HepG2 (cell line): Measurements from ENCODE around the gene ARHGAP45. TPM values are rescaled to one million over a fixed set of nuclear protein-coding genes. Genes with fewer than 3 reads are reported as not detected.

Source experiments
- CREB1 ChIP-seq, 2 experiments: fragments of 450-650 bp in 1 of 2; IDR thresholded peaks; 2 replicates each; pipeline ENCODE4 v1.6.1; 2016 to 2017; ENCODE audit warnings: control low read depth in 1 of 2, mild to moderate bottlenecking in 1 of 2, missing compliant biosample characterization in 1 of 2, missing genetic modification characterization in 1 of 2
- FOXJ3 ChIP-seq: sonication (generic); formaldehyde crosslinking; IDR thresholded peaks from 2 replicates; pipeline ENCODE4 v1.4.0; 2020; ENCODE audit warnings: missing genetic modification reagents, mild to moderate bottlenecking, borderline replicate concordance
- GATAD2A ChIP-seq: IDR thresholded peaks from 2 replicates; pipeline ENCODE4 v1.6.1; 2016
- HDAC1 ChIP-seq: sonication (generic); formaldehyde crosslinking; IDR thresholded peaks from 2 replicates; pipeline ENCODE4 v1.5.1; 2020; ENCODE audit warnings: mild to moderate bottlenecking, missing genetic modification reagents
- JDP2 ChIP-seq: sonication (generic); formaldehyde crosslinking; IDR thresholded peaks from 2 replicates; pipeline ENCODE4 v1.8.1; 2022; ENCODE audit warnings: missing genetic modification reagents, borderline replicate concordance
- NFE2L2 ChIP-seq: fragments of 150-350 bp; IDR thresholded peaks from 2 replicates; pipeline ENCODE4 v1.6.1; 2014; ENCODE audit warnings: low read length
- POLR2G ChIP-seq: fragments of 200-400 bp; formaldehyde crosslinking; IDR thresholded peaks from 2 replicates; pipeline ENCODE4 v1.6.1; 2018; ENCODE audit warnings: mild to moderate bottlenecking, low read depth, low read length, moderate library complexity
- RXRA ChIP-seq: sonication (generic); formaldehyde crosslinking; IDR thresholded peaks from 2 replicates; pipeline ENCODE4 v1.5.1; 2020; ENCODE audit warnings: missing genetic modification reagents
- SALL2 ChIP-seq: sonication (generic); formaldehyde crosslinking; IDR thresholded peaks from 2 replicates; pipeline ENCODE4 v1.8.1; 2023; ENCODE audit warnings: mild to moderate bottlenecking, missing genetic modification reagents, inconsistent platforms
- SOX5 ChIP-seq: IDR thresholded peaks from 2 replicates; pipeline ENCODE4 v1.6.1; 2016; ENCODE audit warnings: borderline replicate concordance
- ZMYM4 ChIP-seq: sonication (generic); formaldehyde crosslinking; IDR thresholded peaks from 2 replicates; pipeline ENCODE4 v1.8.1; 2023; ENCODE audit warnings: mild to moderate bottlenecking, missing genetic modification reagents
- ZNF382 ChIP-seq: sonication (generic); formaldehyde crosslinking; IDR thresholded peaks from 2 replicates; pipeline ENCODE4 v1.5.0; 2020; ENCODE audit warnings: missing genetic modification reagents, mild to moderate bottlenecking, borderline replicate concordance
- ZNF552 ChIP-seq: sonication (generic); formaldehyde crosslinking; IDR thresholded peaks from 2 replicates; pipeline ENCODE4 v1.9.0; 2022; ENCODE audit warnings: missing genetic modification reagents, mild to moderate bottlenecking, borderline replicate concordance
- ZNF607 ChIP-seq: sonication (generic); formaldehyde crosslinking; IDR thresholded peaks from 2 replicates; pipeline ENCODE4 v1.5.1; 2020; ENCODE audit warnings: missing genetic modification reagents, mild to moderate bottlenecking, borderline replicate concordance
- polyA plus RNA-seq, 8 experiments: library from polyadenylated mRNA; depleted of rRNA in 3 of 8; stranded (reverse) in 7 of 8; unstranded in 1 of 8; fragments of >200 nt; fragmentation: Illumina TruSeq in 4 of 8; extraction: Trizol in 4 of 8; gene quantifications; 2 replicates each; pipeline versions ENCODE4 v1.2.1 to v1.2.3, GENCODE V29; 2011 to 2016; ENCODE audit warnings: low read depth in 4 of 8, missing spikeins in 1 of 8, mixed read lengths in 1 of 8; ENCODE audit not compliant: insufficient read depth in 1 of 8
- total RNA-seq, 5 experiments: library from RNA; depleted of rRNA; stranded (reverse); fragments of >200 nt; fragmentation: Illumina TruSeq; extraction: Trizol; gene quantifications; 2 replicates each; pipeline ENCODE4 v1.2.3, GENCODE V29; 2016; ENCODE audit warnings: low read depth in 1 of 5
- TF ChIP-seq, protein P1 (sequence below): sonication (generic); formaldehyde crosslinking; IDR thresholded peaks from 2 replicates; pipeline ENCODE4 v1.8.0; 2022; ENCODE audit warnings: low read depth, missing genetic modification reagents
- TF ChIP-seq, protein P2 (sequence below): sonication (generic); formaldehyde crosslinking; IDR thresholded peaks from 2 replicates; pipeline ENCODE4 v1.4.0; 2020; ENCODE audit warnings: missing genetic modification reagents
- TF ChIP-seq, protein P3 (sequence below): sonication (generic); formaldehyde crosslinking; IDR thresholded peaks from 2 replicates; pipeline ENCODE4 v1.9.0; 2021; ENCODE audit warnings: missing genetic modification reagents, mild to moderate bottlenecking, borderline replicate concordance
- TF ChIP-seq, protein P4 (sequence below): IDR thresholded peaks from 2 replicates; pipeline ENCODE4 v1.6.1; 2016; ENCODE audit warnings: low read depth, control low read depth
- TF ChIP-seq, protein P5 (sequence below): sonication (generic); formaldehyde crosslinking; conservative IDR thresholded peaks from 2 replicates; pipeline ENCODE4 v1.8.0; 2022; ENCODE audit warnings: missing genetic modification reagents

Gene ARHGAP45
- total and polyA plus RNA-seq, 2 of the 13 experiments (the other 11 are each of a cell fraction or from before 2014, with no cell fraction given), result 0.84 to 32.0 TPM

DNA sequence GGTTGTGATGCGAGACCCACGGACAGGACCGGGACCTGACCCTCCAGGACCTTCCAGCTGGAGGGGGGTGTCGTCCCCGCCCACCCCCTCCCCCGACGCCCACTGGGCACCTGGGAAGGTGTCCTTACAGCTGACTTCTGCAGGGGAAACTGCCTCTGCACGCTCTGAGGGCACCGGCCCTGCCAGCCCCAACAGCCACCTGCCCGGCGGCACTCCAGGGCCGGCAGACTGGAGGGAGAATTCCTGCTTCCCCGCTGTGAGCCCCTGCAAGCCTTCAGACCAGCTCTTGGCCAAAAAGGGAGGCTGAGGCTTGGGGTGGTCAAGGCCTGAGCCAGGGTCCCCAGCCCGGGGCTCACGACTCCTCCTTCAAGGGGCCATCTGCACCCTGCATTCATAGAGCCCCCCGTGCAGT is 39.3 kb upstream of the ARHGAP45 start (continued):
- TF ChIP-seq, protein P1, sequence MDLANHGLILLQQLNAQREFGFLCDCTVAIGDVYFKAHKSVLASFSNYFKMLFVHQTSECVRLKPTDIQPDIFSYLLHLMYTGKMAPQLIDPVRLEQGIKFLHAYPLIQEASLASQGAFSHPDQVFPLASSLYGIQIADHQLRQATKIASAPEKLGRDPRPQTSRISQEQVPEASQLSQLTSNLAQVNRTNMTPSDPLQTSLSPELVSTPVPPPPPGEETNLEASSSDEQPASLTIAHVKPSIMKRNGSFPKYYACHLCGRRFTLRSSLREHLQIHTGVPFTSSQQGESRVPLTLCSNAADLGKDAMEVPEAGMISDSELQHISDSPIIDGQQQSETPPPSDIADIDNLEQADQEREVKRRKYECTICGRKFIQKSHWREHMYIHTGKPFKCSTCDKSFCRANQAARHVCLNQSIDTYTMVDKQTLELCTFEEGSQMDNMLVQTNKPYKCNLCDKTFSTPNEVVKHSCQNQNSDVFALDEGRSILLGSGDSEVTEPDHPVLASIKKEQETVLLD (CRISPR knock-in tag), result no peak
- TF ChIP-seq, protein P2, sequence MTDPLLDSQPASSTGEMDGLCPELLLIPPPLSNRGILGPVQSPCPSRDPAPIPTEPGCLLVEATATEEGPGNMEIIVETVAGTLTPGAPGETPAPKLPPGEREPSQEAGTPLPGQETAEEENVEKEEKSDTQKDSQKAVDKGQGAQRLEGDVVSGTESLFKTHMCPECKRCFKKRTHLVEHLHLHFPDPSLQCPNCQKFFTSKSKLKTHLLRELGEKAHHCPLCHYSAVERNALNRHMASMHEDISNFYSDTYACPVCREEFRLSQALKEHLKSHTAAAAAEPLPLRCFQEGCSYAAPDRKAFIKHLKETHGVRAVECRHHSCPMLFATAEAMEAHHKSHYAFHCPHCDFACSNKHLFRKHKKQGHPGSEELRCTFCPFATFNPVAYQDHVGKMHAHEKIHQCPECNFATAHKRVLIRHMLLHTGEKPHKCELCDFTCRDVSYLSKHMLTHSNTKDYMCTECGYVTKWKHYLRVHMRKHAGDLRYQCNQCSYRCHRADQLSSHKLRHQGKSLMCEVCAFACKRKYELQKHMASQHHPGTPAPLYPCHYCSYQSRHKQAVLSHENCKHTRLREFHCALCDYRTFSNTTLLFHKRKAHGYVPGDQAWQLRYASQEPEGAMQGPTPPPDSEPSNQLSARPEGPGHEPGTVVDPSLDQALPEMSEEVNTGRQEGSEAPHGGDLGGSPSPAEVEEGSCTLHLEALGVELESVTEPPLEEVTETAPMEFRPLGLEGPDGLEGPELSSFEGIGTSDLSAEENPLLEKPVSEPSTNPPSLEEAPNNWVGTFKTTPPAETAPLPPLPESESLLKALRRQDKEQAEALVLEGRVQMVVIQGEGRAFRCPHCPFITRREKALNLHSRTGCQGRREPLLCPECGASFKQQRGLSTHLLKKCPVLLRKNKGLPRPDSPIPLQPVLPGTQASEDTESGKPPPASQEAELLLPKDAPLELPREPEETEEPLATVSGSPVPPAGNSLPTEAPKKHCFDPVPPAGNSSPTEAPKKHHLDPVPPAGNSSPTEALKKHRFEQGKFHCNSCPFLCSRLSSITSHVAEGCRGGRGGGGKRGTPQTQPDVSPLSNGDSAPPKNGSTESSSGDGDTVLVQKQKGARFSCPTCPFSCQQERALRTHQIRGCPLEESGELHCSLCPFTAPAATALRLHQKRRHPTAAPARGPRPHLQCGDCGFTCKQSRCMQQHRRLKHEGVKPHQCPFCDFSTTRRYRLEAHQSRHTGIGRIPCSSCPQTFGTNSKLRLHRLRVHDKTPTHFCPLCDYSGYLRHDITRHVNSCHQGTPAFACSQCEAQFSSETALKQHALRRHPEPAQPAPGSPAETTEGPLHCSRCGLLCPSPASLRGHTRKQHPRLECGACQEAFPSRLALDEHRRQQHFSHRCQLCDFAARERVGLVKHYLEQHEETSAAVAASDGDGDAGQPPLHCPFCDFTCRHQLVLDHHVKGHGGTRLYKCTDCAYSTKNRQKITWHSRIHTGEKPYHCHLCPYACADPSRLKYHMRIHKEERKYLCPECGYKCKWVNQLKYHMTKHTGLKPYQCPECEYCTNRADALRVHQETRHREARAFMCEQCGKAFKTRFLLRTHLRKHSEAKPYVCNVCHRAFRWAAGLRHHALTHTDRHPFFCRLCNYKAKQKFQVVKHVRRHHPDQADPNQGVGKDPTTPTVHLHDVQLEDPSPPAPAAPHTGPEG (CRISPR knock-in tag), result no peak
- TF ChIP-seq, protein P3, sequence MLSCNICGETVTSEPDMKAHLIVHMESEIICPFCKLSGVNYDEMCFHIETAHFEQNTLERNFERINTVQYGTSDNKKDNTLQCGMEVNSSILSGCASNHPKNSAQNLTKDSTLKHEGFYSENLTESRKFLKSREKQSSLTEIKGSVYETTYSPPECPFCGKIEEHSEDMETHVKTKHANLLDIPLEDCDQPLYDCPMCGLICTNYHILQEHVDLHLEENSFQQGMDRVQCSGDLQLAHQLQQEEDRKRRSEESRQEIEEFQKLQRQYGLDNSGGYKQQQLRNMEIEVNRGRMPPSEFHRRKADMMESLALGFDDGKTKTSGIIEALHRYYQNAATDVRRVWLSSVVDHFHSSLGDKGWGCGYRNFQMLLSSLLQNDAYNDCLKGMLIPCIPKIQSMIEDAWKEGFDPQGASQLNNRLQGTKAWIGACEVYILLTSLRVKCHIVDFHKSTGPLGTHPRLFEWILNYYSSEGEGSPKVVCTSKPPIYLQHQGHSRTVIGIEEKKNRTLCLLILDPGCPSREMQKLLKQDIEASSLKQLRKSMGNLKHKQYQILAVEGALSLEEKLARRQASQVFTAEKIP, result no peak
- no peak for TF ChIP-seq ZMYM4 (CRISPR knock-in tag)
- TF ChIP-seq POLR2G, result no peak
- no peak for TF ChIP-seq FOXJ3
- TF ChIP-seq, protein P4, sequence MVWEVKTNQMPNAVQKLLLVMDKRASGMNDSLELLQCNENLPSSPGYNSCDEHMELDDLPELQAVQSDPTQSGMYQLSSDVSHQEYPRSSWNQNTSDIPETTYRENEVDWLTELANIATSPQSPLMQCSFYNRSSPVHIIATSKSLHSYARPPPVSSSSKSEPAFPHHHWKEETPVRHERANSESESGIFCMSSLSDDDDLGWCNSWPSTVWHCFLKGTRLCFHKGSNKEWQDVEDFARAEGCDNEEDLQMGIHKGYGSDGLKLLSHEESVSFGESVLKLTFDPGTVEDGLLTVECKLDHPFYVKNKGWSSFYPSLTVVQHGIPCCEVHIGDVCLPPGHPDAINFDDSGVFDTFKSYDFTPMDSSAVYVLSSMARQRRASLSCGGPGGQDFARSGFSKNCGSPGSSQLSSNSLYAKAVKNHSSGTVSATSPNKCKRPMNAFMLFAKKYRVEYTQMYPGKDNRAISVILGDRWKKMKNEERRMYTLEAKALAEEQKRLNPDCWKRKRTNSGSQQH (CRISPR knock-in tag), result no peak
- TF ChIP-seq, protein P5, sequence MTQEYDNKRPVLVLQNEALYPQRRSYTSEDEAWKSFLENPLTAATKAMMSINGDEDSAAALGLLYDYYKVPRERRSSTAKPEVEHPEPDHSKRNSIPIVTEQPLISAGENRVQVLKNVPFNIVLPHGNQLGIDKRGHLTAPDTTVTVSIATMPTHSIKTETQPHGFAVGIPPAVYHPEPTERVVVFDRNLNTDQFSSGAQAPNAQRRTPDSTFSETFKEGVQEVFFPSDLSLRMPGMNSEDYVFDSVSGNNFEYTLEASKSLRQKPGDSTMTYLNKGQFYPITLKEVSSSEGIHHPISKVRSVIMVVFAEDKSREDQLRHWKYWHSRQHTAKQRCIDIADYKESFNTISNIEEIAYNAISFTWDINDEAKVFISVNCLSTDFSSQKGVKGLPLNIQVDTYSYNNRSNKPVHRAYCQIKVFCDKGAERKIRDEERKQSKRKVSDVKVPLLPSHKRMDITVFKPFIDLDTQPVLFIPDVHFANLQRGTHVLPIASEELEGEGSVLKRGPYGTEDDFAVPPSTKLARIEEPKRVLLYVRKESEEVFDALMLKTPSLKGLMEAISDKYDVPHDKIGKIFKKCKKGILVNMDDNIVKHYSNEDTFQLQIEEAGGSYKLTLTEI (CRISPR knock-in tag), result no peak
- no peak for TF ChIP-seq SOX5
- TF ChIP-seq NFE2L2, result no peak
- no peak for TF ChIP-seq ZNF552 (CRISPR knock-in tag)
- no peak for TF ChIP-seq JDP2
- no peak for TF ChIP-seq SALL2 (CRISPR knock-in tag)
- no peak for TF ChIP-seq ZNF382 (CRISPR knock-in tag)
- TF ChIP-seq ZNF607 (CRISPR knock-in tag), result no peak
- no peak for TF ChIP-seq GATAD2A (CRISPR knock-in tag)
- no peak for TF ChIP-seq RXRA (CRISPR knock-in tag)
- no peak for TF ChIP-seq CREB1 (IDR thresholded peaks at IDR 0.05)
- no peak for TF ChIP-seq CREB1 (CRISPR knock-in tag; IDR thresholded peaks at IDR 0.05)
- no peak for TF ChIP-seq HDAC1 (CRISPR knock-in tag)
